NCI-H2107 (cell line): Measurements from ENCODE around the gene SPI1.
A peak's percentile ranks its signal among the peaks of the same experiment; 100 is the strongest.

Experiments
- DNase-seq: peaks from one replicate; lab custom pipeline; 2025; lab: John Stamatoyannopoulos, UW

The SPI1 gene

GRCh38 chr11:47378010-47378835 lies at the start of gene SPI1:
TSS of gene SPI1 (minus strand) at chr11:47378547. CDS start at chr11:47378353, 194 bp downstream.
- no peak for DNase-seq

- DNase-seq: peak; percentile 87
Measured at GRCh38 chr11:47426062-47426956, 48.0 kb upstream of the SPI1 start, which contains the start of gene PSMC3. TSS of gene PSMC3 (minus strand) at chr11:47426439. CDS start at chr11:47426279, 160 bp downstream.

- DNase-seq: no peak
Measured at GRCh38 chr11:47425611-47426010, 47.3 kb upstream of the SPI1 start.

GRCh38 chr11:47418454-47419259 lies 40.3 kb upstream of the SPI1 start:
- DNase-seq: no peak

GRCh38 chr11:47417712-47418111 lies 39.4 kb upstream of the SPI1 start:
- no peak for DNase-seq

DNA sequence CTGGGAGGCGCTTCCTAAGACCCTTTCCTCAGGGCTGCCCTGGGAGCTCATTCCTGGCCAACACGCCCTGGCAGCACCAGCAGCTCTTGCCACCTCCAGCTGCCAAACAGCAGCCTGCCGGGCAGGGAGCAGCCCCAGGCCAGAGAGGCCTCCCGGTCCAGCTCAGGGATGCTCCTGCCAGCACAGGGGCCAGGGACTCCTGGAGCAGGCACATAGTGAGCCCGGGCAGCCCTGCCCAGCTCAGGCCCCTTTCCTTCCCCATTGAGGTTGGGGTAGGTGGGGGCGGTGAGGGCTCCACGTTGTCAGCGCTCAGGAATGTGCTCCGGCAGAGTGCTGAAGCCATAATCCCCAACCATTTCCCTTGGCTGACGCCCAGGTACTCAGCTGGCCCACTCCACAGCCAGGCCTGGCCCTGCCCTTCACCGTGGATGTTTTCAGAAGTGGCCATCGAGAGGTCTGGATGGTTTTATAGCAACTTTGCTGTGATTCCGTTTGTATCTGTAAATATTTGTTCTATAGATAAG lies 37.7 kb upstream of the SPI1 start:
- no peak for DNase-seq

GRCh38 chr11:47415091-47415854 lies 36.9 kb upstream of the SPI1 start:
- DNase-seq: no peak

DNA sequence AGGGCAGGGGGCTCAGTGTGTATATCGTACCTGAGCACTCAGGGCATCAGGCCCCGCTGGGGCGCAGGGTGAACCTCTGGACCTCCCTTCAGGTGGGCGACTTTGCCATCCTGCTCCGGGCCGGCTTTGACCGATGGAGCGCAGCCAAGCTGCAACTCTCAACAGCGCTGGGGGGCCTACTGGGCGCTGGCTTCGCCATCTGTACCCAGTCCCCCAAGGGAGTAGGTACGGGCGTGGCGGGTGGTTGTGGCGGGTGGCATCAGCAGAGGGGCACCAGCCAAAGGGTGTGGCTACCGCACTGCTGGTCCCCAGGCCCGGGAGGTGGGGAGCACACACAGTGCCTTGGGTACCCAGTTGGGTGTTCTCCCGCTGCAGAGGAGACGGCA lies 36.3 kb upstream of the SPI1 start:
- DNase-seq: no peak

DNA sequence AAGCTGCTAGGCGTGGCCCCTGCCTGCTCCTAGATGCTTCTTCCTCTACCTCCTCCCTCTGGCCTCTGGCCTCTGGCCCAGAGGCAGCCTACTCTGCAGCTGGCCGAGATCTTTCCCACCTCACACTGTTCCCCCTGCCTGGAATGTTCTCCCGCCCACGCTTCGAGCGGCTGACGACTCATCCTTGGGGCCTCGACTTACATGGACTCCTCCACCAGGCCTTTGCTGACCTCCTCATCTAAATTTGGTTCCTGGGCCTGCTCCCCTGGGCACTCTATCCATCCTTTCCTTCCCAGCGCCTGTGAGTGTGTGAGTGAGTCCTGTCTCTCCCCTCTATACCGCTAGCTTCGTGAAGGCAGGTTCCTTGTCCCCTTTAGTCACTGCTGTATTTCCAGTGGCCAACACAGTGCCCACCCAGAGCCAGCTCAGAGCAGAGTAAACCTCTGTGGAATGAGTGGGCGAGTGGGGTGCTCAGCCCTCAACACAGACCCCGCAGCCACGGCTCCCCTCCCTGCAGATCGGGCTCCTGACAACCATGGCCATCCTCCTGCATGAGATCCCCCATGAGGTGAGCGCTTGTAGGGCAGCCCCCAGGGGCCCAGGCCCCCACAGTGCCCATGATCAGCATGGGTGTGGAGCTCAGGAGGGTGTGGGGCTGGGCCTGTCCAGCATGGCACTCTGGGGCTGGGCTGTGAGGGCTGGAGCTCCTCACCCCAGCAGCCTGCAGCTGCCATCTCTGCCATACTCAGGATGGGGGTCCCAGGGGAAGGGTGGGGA lies 35.7 kb upstream of the SPI1 start:
- no peak for DNase-seq

- DNase-seq: no peak
Measured at GRCh38 chr11:47413351-47413750, 35.0 kb upstream of the SPI1 start.

- no peak for DNase-seq
Measured at GRCh38 chr11:47411884-47412746, 33.8 kb upstream of the SPI1 start.

DNA sequence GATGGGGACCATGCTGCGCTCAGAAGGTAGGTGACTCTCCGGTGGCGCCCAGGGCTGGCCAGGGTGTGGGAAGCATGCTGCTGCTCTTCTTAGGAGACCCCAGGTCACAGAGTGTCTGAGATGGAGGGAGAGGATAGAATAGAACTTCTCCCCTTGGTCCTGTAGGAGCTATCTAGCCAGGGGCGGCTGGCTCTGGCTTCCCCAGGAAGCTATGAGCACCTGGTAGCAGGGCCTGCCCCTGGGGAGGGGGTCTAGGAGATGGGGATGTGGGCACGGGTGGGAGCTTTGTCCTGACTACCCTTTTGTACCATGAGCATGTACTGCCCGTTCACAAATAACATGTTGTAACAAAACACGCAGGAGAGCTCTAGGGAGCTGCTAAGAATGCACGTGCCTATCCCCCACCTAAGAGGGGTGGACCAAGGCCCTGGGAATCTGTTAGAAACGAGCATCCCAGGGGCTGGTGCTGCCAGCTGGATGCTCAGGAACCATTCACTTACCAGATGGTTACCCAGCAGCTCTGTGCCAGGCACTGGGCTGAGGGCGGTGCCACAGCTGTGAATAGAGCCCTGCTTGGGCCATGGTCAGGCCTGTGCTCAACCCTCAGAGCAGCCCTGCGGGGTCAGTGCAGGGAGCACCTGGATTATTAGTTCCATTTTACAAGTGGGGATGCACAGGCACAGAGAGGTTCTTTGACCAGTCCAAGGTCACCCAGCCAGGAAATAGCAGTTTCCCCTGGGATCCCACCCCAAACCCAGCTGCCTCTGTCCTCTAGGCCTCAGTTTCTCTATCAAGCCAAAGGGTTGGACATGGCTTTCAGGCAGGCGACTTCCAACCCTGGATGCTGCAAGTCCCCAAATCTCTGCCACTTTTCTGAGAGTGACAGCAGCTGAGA lies 32.3 kb upstream of the SPI1 start:
- DNase-seq: no peak

DNA sequence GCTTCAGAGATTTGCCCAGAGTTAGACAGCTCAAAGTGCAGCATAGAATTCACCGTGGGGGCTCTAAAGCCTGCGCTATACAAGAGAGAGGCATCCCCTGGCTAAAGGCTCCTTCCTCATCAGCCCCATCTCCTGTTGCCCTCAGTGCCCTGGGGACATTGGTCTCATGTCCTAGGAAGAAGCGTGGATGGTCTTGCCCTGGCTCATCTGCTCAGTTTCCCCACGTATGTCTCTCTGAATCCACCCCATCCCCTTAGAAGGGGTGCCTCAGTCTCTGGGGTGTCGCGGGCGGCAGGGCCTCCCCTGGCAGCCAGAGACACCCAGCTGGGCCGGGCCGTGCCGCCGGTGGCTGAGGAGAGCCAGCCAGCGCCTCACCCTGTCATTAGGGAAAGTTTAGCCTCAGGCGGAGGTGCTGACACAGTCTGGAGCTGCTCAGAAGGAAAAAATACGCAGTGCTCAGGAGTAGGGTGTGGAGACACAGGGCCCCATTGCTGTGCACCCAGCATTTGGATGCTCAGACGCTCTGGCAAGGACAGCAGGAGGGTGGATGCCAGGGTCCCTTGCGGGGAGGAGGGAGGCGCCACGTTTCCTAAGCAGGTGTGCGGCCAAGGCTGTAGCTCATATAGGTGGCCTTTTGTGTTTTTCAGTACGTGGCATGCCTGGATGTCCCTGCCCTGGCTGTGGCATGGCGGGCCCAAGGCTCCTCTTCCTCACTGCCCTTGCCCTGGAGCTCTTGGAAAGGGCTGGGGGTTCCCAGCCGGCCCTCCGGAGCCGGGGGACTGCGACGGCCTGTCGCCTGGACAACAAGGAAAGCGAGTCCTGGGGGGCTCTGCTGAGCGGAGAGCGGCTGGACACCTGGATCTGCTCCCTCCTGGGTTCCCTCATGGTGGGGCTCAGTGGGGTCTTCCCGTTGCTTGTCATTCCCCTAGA lies 31.4 kb upstream of the SPI1 start:
- DNase-seq: no peak

DNA sequence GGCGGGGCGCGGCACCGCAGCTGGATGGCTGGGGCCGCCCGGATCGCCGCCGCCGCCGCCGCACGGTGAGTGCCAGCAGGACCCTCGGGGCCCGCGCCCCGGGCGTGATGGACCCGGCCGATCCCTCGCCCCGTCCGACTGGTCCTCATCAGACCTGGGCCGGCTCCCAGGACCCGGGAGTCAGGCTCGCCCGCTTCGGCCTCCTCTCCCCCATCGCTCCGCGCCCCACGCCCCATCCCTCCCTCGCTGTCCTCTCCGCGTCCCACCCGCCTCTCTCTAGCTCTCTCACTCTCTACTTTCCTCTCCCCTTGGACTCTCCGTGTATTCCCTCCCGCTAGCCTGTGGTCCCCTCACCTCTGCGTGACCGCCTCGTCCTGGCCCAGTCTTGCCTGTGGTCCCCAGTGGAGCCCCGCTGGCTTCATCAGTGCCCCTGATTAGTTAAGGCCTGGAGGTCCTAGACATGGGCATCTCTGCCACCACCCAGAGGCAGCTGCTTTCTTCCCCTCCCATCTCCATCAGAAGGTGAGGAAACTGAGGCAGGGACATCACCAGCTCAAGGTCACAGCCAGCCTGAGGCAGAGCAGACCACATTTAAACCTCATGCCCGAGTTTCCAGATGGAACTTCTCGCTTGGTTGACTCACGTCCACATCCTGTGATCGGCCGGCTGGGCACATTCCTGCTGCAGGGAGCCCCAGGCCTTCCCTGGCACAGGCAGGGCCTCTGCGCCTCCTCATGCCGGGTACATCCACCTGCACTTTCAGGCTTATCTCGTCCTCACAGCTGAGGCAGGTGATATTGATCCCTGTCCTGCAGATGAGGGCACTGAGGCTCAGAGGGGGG lies 30.5 kb upstream of the SPI1 start:
- DNase-seq: no peak

GRCh38 chr11:47407746-47408590 lies 29.6 kb upstream of the SPI1 start, which contains the start of gene SLC39A13:
TSS of gene SLC39A13 (plus strand) at chr11:47408590. CDS start at chr11:47410095, 1,505 bp downstream.
- peak; percentile 86 for DNase-seq
